GM12878 (cell line): ENCODE data around the gene MYO1E. TPM values are rescaled to one million over a fixed set of nuclear protein-coding genes. Genes with fewer than 3 reads are reported as not detected.

Experiments used
- ATAC-seq: fragments of 200-7000 bp; cut with Tn5 transposase; 3 replicates; pipeline ENCODE4 v1.9.1; 2020; ENCODE audit warnings: mild to moderate bottlenecking, moderate library complexity
- BruUV-seq: library from RNA; stranded (reverse); fragments of 400-500 nt; replicated peaks from 2 replicates; lab custom pipeline; 2021; lab: Mats Ljungman, UMichigan
- CTCF ChIA-PET: fragments of 300-600 bp; sonication (Branson Sonifier 250); formaldehyde crosslinking; extraction: SDS; loops from one replicate; lab custom pipeline; 2021; ENCODE audit warnings: inconsistent platforms; lab: Yijun Ruan, JAX
- POLR2A ChIA-PET: fragments of 350-600 bp; formaldehyde crosslinking; extraction: SDS; loops from one replicate; lab custom pipeline; 2021; ENCODE audit warnings: inconsistent platforms; lab: Charles Lee
- RAD21 ChIA-PET: fragments of 300-600 bp; sonication (Branson Sonifier 250); formaldehyde crosslinking; loops from one replicate; lab custom pipeline; 2023; ENCODE audit warnings: antibody characterized with exemption; ENCODE audit not compliant: unreplicated experiment; lab: Charles Lee
- SMC1A ChIA-PET: fragments of 300-600 bp; sonication (Branson Sonifier 250); formaldehyde crosslinking; loops from one replicate; lab custom pipeline; 2023; ENCODE audit not compliant: unreplicated experiment, uncharacterized antibody; lab: Charles Lee
- DNase-seq: peaks from one replicate; pipeline ENCODE4 v3.0.0-alpha.2; 2011; ENCODE audit warnings: low read depth, low spot score
- FAIRE-seq: peaks from 3 replicates; lab custom pipeline; 2011; peaks lifted over from hg19 to GRCh38; lab: Jason Lieb, UNC
- H2AFZ ChIP-seq: 2 replicates; pipeline ENCODE4 v1.6.0; 2011; ENCODE audit warnings: low read depth, low read length, control low read depth; ENCODE audit not compliant: control insufficient read depth
- H3K27ac ChIP-seq: 2 replicates; pipeline ENCODE4 v1.5.1; 2011; ENCODE audit warnings: control low read depth; ENCODE audit not compliant: control insufficient read depth, insufficient read depth
- H3K27me3 ChIP-seq, 2 experiments: replicated peaks in 1 of 2; 2 replicates each; pipeline versions ENCODE4 v1.6.0 to v1.6.1; 2011; ENCODE audit warnings: low read length in 1 of 2; ENCODE audit not compliant: control insufficient read depth in 2 of 2, insufficient read depth in 2 of 2
- H3K36me3 ChIP-seq, 2 experiments: 2 replicates each; pipeline ENCODE4 v1.5.1; 2011; ENCODE audit warnings: low read length in 1 of 2; ENCODE audit not compliant: control insufficient read depth in 2 of 2, insufficient read depth in 2 of 2
- H3K4me1 ChIP-seq: 2 replicates; pipeline ENCODE4 v1.6.1; 2011; ENCODE audit warnings: mild to moderate bottlenecking, low read length, moderate library complexity, mixed read lengths; ENCODE audit not compliant: control insufficient read depth, insufficient read depth
- H3K4me2 ChIP-seq: 2 replicates; pipeline ENCODE4 v1.6.0; 2011; ENCODE audit warnings: control low read depth; ENCODE audit not compliant: control insufficient read depth, insufficient read depth
- H3K4me3 ChIP-seq: fragments of 200-600 bp; sonication (generic); 2 replicates; pipeline ENCODE4 v1.5.1; 2016
- H3K79me2 ChIP-seq: 2 replicates; pipeline ENCODE4 v1.6.0; 2011; ENCODE audit warnings: low read length; ENCODE audit not compliant: control insufficient read depth, insufficient read depth
- H3K9ac ChIP-seq: 2 replicates; pipeline ENCODE4 v1.8.0; 2011; ENCODE audit warnings: low read length, control low read depth, mixed read lengths; ENCODE audit not compliant: control insufficient read depth, insufficient read depth
- H3K9me3 ChIP-seq: replicated peaks from 3 replicates; pipeline ENCODE4 v1.5.1; 2011; ENCODE audit warnings: mild to moderate bottlenecking, low read length; ENCODE audit not compliant: control insufficient read depth, insufficient read depth
- H4K20me1 ChIP-seq: 2 replicates; pipeline ENCODE4 v1.6.0; 2011; ENCODE audit not compliant: control insufficient read depth, insufficient read depth
- FOXM1 ChIP-seq: IDR thresholded peaks from 2 replicates; pipeline ENCODE4 v1.6.1; 2012; ENCODE audit warnings: low read depth, mild to moderate bottlenecking, inconsistent platforms, low read length, moderate library complexity
- SREBF1 ChIP-seq: IDR thresholded peaks from 2 replicates; pipeline ENCODE4 v1.6.1; 2012; ENCODE audit warnings: mild to moderate bottlenecking, low read length
- ZBED1 ChIP-seq: IDR thresholded peaks from 2 replicates; pipeline ENCODE4 v1.6.1; 2016; ENCODE audit warnings: borderline replicate concordance
- ZBTB33 ChIP-seq: fragments of 450-650 bp; IDR thresholded peaks from 2 replicates; pipeline ENCODE4 v1.6.1; 2017; ENCODE audit warnings: mild to moderate bottlenecking
- WGBS: methylation state at CpG from one replicate; pipeline ENCODE4 v1.1.6; 2016; ENCODE audit warnings: low lambda C conversion rate; ENCODE audit not compliant: insufficient replicate concordance, insufficient coverage; ENCODE audit errors: missing lambda C conversion rate; 5-methylcytosine and 5-hydroxymethylcytosine counted together
- in situ Hi-C: fragments of 300-500 bp; cut with MboI; formaldehyde crosslinking; loops from 9 replicates; pipeline ENCODE4 v1.14.3; 2018; ENCODE audit warnings: mixed read lengths
- intact Hi-C: fragments of 100-400 bp; cut with micrococcal nuclease; formaldehyde crosslinking; loops from one replicate; pipeline ENCODE4 v1.14.2; 2022; ENCODE audit not compliant: unreplicated experiment
- polyA plus RNA-seq, 11 experiments: library from polyadenylated mRNA; depleted of rRNA in 4 of 11; unstranded in 6 of 11; stranded (reverse) in 5 of 11; fragments of >200 nt; fragmentation: Nextera tagmentation in 4 of 11; fragmentation: Illumina TruSeq in 1 of 11; extraction: Ambion mirVana in 4 of 11; extraction: Trizol in 1 of 11; gene quantifications; 1 replicate in 1 of 11; 2 replicates in 10 of 11; pipeline versions ENCODE4 v1.2.1 to v1.2.3, GENCODE V29; 2011 to 2016; ENCODE audit warnings: inconsistent platforms in 2 of 11, missing spikeins in 2 of 11, low read depth in 1 of 11
- total RNA-seq, 4 experiments: library from RNA; depleted of rRNA in 3 of 4; stranded (reverse); fragments of >200 nt in 3 of 4; fragmentation: Illumina TruSeq in 1 of 4; extraction: Trizol in 1 of 4; gene quantifications; 2 replicates each; pipeline versions ENCODE4 v1.2.1 to v1.2.3, GENCODE V29; 2013 to 2021

Gene MYO1E
- total and polyA plus RNA-seq, 10 of the 15 experiments (the other 5 are each of a cell fraction or from before 2014, with no cell fraction given) = 10.3 to 266 (median 64.9) TPM

GRCh38 chr15:59259137-59259943, 113.3 kb downstream of the MYO1E start (continued):
- no peak for TF ChIP-seq ZBTB33

GRCh38 chr15:59258317-59258716, 114.4 kb downstream of the MYO1E start:
- ChIA-PET RAD21 (interaction anchor here (1.4 kb wide), 1 partner anchor 33 kb away, joined by 3 read pairs; no protein-coding TSS in a partner anchor), CTCF (interaction anchor here (1.1 kb wide), 1 partner anchor 122 kb away, joined by 3 read pairs; no protein-coding TSS in a partner anchor), SMC1A (interaction anchor here (7.7 kb wide), 1 partner anchor 12 kb away, joined by 47 read pairs; no protein-coding TSS in a partner anchor), POLR2A (interaction anchor here (0.5 kb wide), 1 partner anchor 23 kb away, joined by 6 read pairs; no protein-coding TSS in a partner anchor)
- H3K4me3 ChIP-seq = no peak overlapping the region
- H3K9ac ChIP-seq = no peak overlapping the region
- H3K79me2 ChIP-seq = no peaks in the 10 kb centered on the region; the same call in 1 of the 2 replicates
- no peak overlapping the region for H3K27ac ChIP-seq
- in situ Hi-C loops = no loop called here
- ATAC-seq (no peak), DNase-seq (no peak), FAIRE-seq (no peak)
- no peaks in the 10 kb centered on the region for H3K27me3 ChIP-seq
- BruUV-seq = no TSS peak
- no peak overlapping the region for H2AFZ ChIP-seq
- no peaks in the 10 kb centered on the region for H4K20me1 ChIP-seq
- no peak for TF ChIP-seq SREBF1
- no peak for TF ChIP-seq FOXM1
- TF ChIP-seq ZBED1 = no peak
- H3K9me3 ChIP-seq = no peaks in the 10 kb centered on the region
- WGBS = 68% methylated on average over 4 of the region's 4 CpGs
- H3K4me2 ChIP-seq = no peak overlapping the region
- H3K4me1 ChIP-seq = no peaks in the 10 kb centered on the region
- H3K36me3 ChIP-seq = peaks cover 0 to 40% of the 10 kb centered on the region in 2 experiments; a peak in 3 of 4 replicates
- intact Hi-C loops = no loop called here
